HepG2 (cell line): ENCODE data around the gene ITK. TPM values are rescaled to one million over a fixed set of nuclear protein-coding genes. Genes with fewer than 3 reads are reported as not detected.

Source experiments
- MAFG ChIP-seq: sonication (generic); formaldehyde crosslinking; IDR thresholded peaks from 2 replicates; pipeline ENCODE4 v1.5.1; 2020; ENCODE audit warnings: mild to moderate bottlenecking, missing genetic modification reagents
- NRL ChIP-seq: sonication (generic); formaldehyde crosslinking; IDR thresholded peaks from 2 replicates; pipeline ENCODE4 v1.5.0; 2020; ENCODE audit warnings: missing genetic modification reagents, mild to moderate bottlenecking, moderate library complexity, borderline replicate concordance
- RFX5 ChIP-seq: IDR thresholded peaks from 2 replicates; pipeline ENCODE4 v1.6.1; 2011; ENCODE audit warnings: low read depth, low read length, improper control_type of control experiment
- ZBTB43 ChIP-seq: sonication (generic); formaldehyde crosslinking; conservative IDR thresholded peaks from 2 replicates; pipeline ENCODE4 v1.4.0; 2020; ENCODE audit warnings: missing genetic modification reagents
- ZFP90 ChIP-seq: sonication (generic); formaldehyde crosslinking; IDR thresholded peaks from 2 replicates; pipeline ENCODE4 v1.8.0; 2022; ENCODE audit warnings: missing genetic modification reagents, mild to moderate bottlenecking, inconsistent platforms, borderline replicate concordance
- ZNF121 ChIP-seq: sonication (generic); formaldehyde crosslinking; IDR thresholded peaks from 2 replicates; pipeline ENCODE4 v1.5.0; 2020; ENCODE audit warnings: mild to moderate bottlenecking, missing genetic modification reagents
- ZNF326 ChIP-seq: sonication (generic); formaldehyde crosslinking; IDR thresholded peaks from 2 replicates; pipeline ENCODE4 v1.4.0; 2020; ENCODE audit warnings: missing genetic modification reagents, borderline replicate concordance
- polyA plus RNA-seq, 8 experiments: library from polyadenylated mRNA; depleted of rRNA in 3 of 8; stranded (reverse) in 7 of 8; unstranded in 1 of 8; fragments of >200 nt; fragmentation: Illumina TruSeq in 4 of 8; extraction: Trizol in 4 of 8; gene quantifications; 2 replicates each; pipeline versions ENCODE4 v1.2.1 to v1.2.3, GENCODE V29; 2011 to 2016; ENCODE audit warnings: low read depth in 4 of 8, missing spikeins in 1 of 8, mixed read lengths in 1 of 8; ENCODE audit not compliant: insufficient read depth in 1 of 8
- total RNA-seq, 5 experiments: library from RNA; depleted of rRNA; stranded (reverse); fragments of >200 nt; fragmentation: Illumina TruSeq; extraction: Trizol; gene quantifications; 2 replicates each; pipeline ENCODE4 v1.2.3, GENCODE V29; 2016; ENCODE audit warnings: low read depth in 1 of 5
- TF ChIP-seq, protein P1 (sequence below): sonication (generic); formaldehyde crosslinking; IDR thresholded peaks from 2 replicates; pipeline ENCODE4 v1.4.0; 2020; ENCODE audit warnings: missing genetic modification reagents
- TF ChIP-seq, protein P2 (sequence below): IDR thresholded peaks from 2 replicates; pipeline ENCODE4 v1.6.1; 2016; ENCODE audit warnings: low read depth, missing genetic modification reagents, missing compliant biosample characterization
- TF ChIP-seq, protein P3 (sequence below): sonication (generic); formaldehyde crosslinking; IDR thresholded peaks from 2 replicates; pipeline ENCODE4 v1.4.0; 2020; ENCODE audit warnings: missing genetic modification reagents, borderline replicate concordance

ITK gene
- total and polyA plus RNA-seq, 2 of the 13 experiments (the other 11 are each of a cell fraction or from before 2014, with no cell fraction given): 0.01 TPM; not detected in 1

DNA sequence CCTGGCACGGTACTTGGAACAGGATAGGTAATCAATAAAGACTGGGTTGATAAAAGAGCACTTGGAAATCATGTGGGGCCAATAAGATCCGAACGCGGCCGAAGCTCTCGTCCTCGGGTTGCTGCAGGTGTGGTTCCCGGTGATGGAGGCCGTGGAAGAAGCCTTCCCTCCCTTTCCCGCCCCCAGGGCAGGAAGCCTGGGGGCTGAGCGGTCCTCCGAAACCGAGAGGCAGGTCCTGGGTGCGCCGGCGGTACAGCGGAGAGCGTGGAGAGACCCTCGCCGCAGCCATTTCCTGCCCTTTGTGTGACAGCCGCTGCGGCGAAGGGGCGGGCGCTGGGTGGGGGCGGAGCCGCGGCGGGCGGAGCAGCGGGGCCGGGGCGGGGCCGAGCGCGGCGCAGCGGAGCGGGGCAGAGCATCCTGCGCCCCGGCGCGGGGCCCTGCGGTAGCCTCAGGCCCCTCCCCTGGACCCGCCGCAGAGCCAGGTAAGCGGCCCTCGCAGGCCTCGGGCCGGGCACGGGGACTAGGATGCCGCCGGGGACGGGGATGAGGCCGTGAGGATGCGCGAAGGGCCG is 85.2 kb downstream of the ITK start, which contains the start of gene CYFIP2 (continued):
- TF ChIP-seq, protein P1, sequence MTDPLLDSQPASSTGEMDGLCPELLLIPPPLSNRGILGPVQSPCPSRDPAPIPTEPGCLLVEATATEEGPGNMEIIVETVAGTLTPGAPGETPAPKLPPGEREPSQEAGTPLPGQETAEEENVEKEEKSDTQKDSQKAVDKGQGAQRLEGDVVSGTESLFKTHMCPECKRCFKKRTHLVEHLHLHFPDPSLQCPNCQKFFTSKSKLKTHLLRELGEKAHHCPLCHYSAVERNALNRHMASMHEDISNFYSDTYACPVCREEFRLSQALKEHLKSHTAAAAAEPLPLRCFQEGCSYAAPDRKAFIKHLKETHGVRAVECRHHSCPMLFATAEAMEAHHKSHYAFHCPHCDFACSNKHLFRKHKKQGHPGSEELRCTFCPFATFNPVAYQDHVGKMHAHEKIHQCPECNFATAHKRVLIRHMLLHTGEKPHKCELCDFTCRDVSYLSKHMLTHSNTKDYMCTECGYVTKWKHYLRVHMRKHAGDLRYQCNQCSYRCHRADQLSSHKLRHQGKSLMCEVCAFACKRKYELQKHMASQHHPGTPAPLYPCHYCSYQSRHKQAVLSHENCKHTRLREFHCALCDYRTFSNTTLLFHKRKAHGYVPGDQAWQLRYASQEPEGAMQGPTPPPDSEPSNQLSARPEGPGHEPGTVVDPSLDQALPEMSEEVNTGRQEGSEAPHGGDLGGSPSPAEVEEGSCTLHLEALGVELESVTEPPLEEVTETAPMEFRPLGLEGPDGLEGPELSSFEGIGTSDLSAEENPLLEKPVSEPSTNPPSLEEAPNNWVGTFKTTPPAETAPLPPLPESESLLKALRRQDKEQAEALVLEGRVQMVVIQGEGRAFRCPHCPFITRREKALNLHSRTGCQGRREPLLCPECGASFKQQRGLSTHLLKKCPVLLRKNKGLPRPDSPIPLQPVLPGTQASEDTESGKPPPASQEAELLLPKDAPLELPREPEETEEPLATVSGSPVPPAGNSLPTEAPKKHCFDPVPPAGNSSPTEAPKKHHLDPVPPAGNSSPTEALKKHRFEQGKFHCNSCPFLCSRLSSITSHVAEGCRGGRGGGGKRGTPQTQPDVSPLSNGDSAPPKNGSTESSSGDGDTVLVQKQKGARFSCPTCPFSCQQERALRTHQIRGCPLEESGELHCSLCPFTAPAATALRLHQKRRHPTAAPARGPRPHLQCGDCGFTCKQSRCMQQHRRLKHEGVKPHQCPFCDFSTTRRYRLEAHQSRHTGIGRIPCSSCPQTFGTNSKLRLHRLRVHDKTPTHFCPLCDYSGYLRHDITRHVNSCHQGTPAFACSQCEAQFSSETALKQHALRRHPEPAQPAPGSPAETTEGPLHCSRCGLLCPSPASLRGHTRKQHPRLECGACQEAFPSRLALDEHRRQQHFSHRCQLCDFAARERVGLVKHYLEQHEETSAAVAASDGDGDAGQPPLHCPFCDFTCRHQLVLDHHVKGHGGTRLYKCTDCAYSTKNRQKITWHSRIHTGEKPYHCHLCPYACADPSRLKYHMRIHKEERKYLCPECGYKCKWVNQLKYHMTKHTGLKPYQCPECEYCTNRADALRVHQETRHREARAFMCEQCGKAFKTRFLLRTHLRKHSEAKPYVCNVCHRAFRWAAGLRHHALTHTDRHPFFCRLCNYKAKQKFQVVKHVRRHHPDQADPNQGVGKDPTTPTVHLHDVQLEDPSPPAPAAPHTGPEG (CRISPR knock-in tag): 0 out of 2 replicates have a peak, but pooled peaks have one; percentile 34
- TF ChIP-seq ZNF121 (CRISPR knock-in tag) (no peak), ZNF326 (no peak), ZBTB43 (CRISPR knock-in tag) (no peak), RFX5 (no peak), NRL (CRISPR knock-in tag) (no peak), MAFG (CRISPR knock-in tag) (no peak), ZFP90 (CRISPR knock-in tag) (0 out of 2 replicates have a peak, but pooled peaks have one; percentile 10)
- TF ChIP-seq, protein P2, sequence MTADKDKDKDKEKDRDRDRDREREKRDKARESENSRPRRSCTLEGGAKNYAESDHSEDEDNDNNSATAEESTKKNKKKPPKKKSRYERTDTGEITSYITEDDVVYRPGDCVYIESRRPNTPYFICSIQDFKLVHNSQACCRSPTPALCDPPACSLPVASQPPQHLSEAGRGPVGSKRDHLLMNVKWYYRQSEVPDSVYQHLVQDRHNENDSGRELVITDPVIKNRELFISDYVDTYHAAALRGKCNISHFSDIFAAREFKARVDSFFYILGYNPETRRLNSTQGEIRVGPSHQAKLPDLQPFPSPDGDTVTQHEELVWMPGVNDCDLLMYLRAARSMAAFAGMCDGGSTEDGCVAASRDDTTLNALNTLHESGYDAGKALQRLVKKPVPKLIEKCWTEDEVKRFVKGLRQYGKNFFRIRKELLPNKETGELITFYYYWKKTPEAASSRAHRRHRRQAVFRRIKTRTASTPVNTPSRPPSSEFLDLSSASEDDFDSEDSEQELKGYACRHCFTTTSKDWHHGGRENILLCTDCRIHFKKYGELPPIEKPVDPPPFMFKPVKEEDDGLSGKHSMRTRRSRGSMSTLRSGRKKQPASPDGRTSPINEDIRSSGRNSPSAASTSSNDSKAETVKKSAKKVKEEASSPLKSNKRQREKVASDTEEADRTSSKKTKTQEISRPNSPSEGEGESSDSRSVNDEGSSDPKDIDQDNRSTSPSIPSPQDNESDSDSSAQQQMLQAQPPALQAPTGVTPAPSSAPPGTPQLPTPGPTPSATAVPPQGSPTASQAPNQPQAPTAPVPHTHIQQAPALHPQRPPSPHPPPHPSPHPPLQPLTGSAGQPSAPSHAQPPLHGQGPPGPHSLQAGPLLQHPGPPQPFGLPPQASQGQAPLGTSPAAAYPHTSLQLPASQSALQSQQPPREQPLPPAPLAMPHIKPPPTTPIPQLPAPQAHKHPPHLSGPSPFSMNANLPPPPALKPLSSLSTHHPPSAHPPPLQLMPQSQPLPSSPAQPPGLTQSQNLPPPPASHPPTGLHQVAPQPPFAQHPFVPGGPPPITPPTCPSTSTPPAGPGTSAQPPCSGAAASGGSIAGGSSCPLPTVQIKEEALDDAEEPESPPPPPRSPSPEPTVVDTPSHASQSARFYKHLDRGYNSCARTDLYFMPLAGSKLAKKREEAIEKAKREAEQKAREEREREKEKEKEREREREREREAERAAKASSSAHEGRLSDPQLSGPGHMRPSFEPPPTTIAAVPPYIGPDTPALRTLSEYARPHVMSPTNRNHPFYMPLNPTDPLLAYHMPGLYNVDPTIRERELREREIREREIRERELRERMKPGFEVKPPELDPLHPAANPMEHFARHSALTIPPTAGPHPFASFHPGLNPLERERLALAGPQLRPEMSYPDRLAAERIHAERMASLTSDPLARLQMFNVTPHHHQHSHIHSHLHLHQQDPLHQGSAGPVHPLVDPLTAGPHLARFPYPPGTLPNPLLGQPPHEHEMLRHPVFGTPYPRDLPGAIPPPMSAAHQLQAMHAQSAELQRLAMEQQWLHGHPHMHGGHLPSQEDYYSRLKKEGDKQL (CRISPR knock-in tag): no peak
- TF ChIP-seq, protein P3, sequence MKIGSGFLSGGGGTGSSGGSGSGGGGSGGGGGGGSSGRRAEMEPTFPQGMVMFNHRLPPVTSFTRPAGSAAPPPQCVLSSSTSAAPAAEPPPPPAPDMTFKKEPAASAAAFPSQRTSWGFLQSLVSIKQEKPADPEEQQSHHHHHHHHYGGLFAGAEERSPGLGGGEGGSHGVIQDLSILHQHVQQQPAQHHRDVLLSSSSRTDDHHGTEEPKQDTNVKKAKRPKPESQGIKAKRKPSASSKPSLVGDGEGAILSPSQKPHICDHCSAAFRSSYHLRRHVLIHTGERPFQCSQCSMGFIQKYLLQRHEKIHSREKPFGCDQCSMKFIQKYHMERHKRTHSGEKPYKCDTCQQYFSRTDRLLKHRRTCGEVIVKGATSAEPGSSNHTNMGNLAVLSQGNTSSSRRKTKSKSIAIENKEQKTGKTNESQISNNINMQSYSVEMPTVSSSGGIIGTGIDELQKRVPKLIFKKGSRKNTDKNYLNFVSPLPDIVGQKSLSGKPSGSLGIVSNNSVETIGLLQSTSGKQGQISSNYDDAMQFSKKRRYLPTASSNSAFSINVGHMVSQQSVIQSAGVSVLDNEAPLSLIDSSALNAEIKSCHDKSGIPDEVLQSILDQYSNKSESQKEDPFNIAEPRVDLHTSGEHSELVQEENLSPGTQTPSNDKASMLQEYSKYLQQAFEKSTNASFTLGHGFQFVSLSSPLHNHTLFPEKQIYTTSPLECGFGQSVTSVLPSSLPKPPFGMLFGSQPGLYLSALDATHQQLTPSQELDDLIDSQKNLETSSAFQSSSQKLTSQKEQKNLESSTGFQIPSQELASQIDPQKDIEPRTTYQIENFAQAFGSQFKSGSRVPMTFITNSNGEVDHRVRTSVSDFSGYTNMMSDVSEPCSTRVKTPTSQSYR (CRISPR knock-in tag): no peak
